HCT116 (cell line): ENCODE results near the gene C1QTNF12.
A peak's percentile ranks its signal among the peaks of the same experiment; 100 is the strongest.

Experiments
- CTCF ChIP-seq, 3 experiments: fragments of 200-600 bp in 1 of 3; sonication (generic) in 1 of 3; IDR thresholded peaks in 2 of 3; conservative IDR thresholded peaks in 1 of 3; 2 replicates each; pipeline ENCODE4 v1.5.1; 2012 to 2017; ENCODE audit warnings: low read depth in 2 of 3, low read length in 2 of 3, antibody characterized with exemption in 1 of 3, borderline replicate concordance in 1 of 3, control low read depth in 1 of 3, mild to moderate bottlenecking in 1 of 3, mixed read lengths in 1 of 3, mixed run types in 1 of 3, moderate library complexity in 1 of 3; ENCODE audit not compliant: insufficient read depth in 1 of 3
- EGR1 ChIP-seq: IDR thresholded peaks from 2 replicates; pipeline ENCODE4 v1.6.1; 2012; ENCODE audit warnings: low read depth
- ELF1 ChIP-seq: IDR thresholded peaks from 2 replicates; pipeline ENCODE4 v1.6.1; 2012; ENCODE audit warnings: low read depth, borderline replicate concordance
- EZH2 ChIP-seq: fragments of 200-600 bp; sonication (generic); IDR thresholded peaks from 2 replicates; pipeline ENCODE4 v1.6.1; 2017; ENCODE audit warnings: antibody characterized with exemption, mixed run types
- FOSL1 ChIP-seq: IDR thresholded peaks from 2 replicates; pipeline ENCODE4 v1.6.1; 2012; ENCODE audit warnings: low read depth
- MAX ChIP-seq: IDR thresholded peaks from 2 replicates; pipeline ENCODE4 v1.6.1; 2012
- POLR2A ChIP-seq: IDR thresholded peaks from 2 replicates; pipeline ENCODE4 v1.7.0; 2011; ENCODE audit warnings: borderline replicate concordance; ENCODE audit not compliant: insufficient read depth, insufficient read length; ENCODE audit errors: extremely low read depth
- POLR2AphosphoS5 ChIP-seq: IDR thresholded peaks from 2 replicates; pipeline ENCODE4 v1.6.1; 2011; ENCODE audit warnings: mild to moderate bottlenecking, low read depth, low read length, moderate library complexity
- RAD21 ChIP-seq: IDR thresholded peaks from 2 replicates; pipeline ENCODE4 v1.6.1; 2012; ENCODE audit warnings: low read depth, mild to moderate bottlenecking
- REST ChIP-seq: IDR thresholded peaks from 2 replicates; pipeline ENCODE4 v1.6.1; 2012; ENCODE audit warnings: low read depth
- SP1 ChIP-seq: IDR thresholded peaks from 2 replicates; pipeline ENCODE4 v1.6.1; 2012; ENCODE audit warnings: low read depth
- SRF ChIP-seq: IDR thresholded peaks from 2 replicates; pipeline ENCODE4 v1.6.1; 2012; ENCODE audit warnings: low read depth
- TCF7L2 ChIP-seq: IDR thresholded peaks from 2 replicates; pipeline ENCODE4 v1.7.0; 2011; ENCODE audit warnings: borderline replicate concordance, inconsistent platforms; ENCODE audit not compliant: insufficient read depth, insufficient read length; ENCODE audit errors: extremely low read depth
- ZBTB33 ChIP-seq: IDR thresholded peaks from 2 replicates; pipeline ENCODE4 v1.6.1; 2011; ENCODE audit warnings: mild to moderate bottlenecking, low read length, moderate library complexity; ENCODE audit not compliant: insufficient replicate concordance; ENCODE audit errors: extremely low read depth

GRCh38 chr1:1290238-1290731 is 43.8 kb upstream of the C1QTNF12 start:
- no peak for TF ChIP-seq EZH2
- peak; percentile 54 to 74 (median 61); a peak in 5 of 6 replicates for TF ChIP-seq CTCF (IDR thresholded peaks at IDR 0.05 in 2 of 3, conservative IDR thresholded peaks at IDR 0.05 in 1 of 3; ENCODE audit: borderline replicate concordance in 1 of 3, insufficient read depth in 1 of 3, low read depth in 2 of 3, low read length in 2 of 3)
- TF ChIP-seq TCF7L2, result no peak
- TF ChIP-seq POLR2A, result no peak
- TF ChIP-seq REST, result no peak
- no peak for TF ChIP-seq ELF1
- no peak; the same call in 1 of the 2 replicates for TF ChIP-seq RAD21
- no peak for TF ChIP-seq MAX
- no peak for TF ChIP-seq EGR1
- no peak for TF ChIP-seq FOSL1
- no peak for TF ChIP-seq ZBTB33
- no peak for TF ChIP-seq SRF
- TF ChIP-seq SP1, result no peak
- TF ChIP-seq POLR2AphosphoS5, result no peak
